ENCODE measurements around the gene SPECC1.
"Not testable (repeated sequence)": the region's sequence is repeated elsewhere in the genome, so short reads cannot be mapped to it uniquely, and the experiment has no call there.

The SPECC1 gene

DNA sequence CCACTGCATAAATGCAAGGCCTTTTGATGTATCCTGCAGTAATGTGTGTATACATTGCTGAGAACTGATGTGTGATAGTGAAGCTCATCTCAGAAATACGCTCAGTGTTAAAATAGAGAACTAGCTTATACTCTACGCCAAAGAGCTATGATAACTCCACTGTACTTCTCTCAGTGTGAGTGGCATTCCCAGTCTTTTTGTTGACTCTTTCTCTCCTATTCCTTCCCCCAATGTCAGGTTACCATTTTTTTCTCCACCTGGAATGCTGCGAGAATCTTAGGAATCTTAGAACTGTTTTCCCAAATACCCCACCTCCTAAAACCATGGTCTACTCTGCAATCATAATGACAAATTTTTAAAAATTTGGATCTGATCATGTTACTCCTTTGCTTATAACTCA is 342.2 kb downstream of the SPECC1 start:
- not testable (repeated sequence) for DNase-seq

GRCh38 chr17:20352567-20352966 is 343.4 kb downstream of the SPECC1 start:
- DNase-seq = not testable (repeated sequence)

- not testable (repeated sequence) for DNase-seq
Measured at GRCh38 chr17:20363846-20364245, 354.7 kb downstream of the SPECC1 start.

Measured in KG1 (cell line).